DOHH2 (cell line): ENCODE results near the gene NETO1.

Source experiments
- EZH2phosphoT487 ChIP-seq: fragments of 200-600 bp; sonication (generic); IDR thresholded peaks from 2 replicates; pipeline ENCODE4 v1.6.1; 2017; ENCODE audit warnings: borderline replicate concordance, mild to moderate bottlenecking, antibody characterized with exemption, low read length, moderate library complexity, mixed read lengths
- TF ChIP-seq, protein P1 (sequence below): fragments of 200-600 bp; sonication (generic); IDR thresholded peaks from one replicate; pipeline ENCODE4 v1.5.1; 2014; ENCODE audit warnings: antibody characterized with exemption, mild to moderate bottlenecking, low read depth, low read length; ENCODE audit not compliant: poor library complexity, severe bottlenecking

DNA sequence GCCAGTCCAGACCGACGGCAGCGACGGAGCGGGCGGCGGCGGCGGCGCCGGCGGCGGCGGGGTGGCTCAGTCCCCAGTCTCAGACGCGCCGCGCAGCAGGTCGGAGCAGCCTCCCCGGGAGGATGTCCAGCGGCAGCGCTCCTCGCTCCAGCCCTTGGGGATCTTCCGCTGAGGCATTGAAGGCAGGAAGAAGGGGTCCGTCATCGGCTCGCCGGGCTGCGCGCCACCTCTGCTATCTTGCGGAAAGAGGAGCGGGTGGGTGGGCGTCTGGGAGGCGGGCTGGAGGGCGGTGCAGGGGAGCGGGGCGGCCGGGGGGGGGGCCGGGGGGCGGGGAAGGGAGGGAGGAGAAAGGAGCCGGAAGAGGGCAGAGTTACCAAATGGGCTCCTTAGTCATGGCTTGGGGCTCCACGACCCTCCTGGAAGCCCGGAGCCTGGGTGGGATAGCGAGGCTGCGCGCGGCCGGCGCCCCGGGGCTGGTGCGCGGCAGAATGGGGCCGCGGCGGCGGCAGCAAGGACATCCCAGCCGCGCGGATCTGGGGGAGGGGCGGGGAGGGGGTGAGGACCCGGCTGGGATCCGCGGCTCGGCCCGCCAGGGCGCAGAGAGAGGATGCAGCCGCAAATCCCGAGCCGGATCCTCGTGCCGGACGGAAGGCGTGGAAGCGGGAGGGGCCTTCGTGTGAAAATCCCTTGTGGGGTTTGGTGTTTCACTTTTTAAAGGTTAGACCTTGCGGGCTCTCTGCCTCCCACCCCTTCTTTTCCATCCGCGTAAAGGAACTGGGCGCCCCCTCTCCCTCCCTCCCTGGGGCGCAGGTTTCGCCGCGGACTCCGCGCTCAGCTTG, at the start of gene NETO1:
- TF ChIP-seq, protein P1, sequence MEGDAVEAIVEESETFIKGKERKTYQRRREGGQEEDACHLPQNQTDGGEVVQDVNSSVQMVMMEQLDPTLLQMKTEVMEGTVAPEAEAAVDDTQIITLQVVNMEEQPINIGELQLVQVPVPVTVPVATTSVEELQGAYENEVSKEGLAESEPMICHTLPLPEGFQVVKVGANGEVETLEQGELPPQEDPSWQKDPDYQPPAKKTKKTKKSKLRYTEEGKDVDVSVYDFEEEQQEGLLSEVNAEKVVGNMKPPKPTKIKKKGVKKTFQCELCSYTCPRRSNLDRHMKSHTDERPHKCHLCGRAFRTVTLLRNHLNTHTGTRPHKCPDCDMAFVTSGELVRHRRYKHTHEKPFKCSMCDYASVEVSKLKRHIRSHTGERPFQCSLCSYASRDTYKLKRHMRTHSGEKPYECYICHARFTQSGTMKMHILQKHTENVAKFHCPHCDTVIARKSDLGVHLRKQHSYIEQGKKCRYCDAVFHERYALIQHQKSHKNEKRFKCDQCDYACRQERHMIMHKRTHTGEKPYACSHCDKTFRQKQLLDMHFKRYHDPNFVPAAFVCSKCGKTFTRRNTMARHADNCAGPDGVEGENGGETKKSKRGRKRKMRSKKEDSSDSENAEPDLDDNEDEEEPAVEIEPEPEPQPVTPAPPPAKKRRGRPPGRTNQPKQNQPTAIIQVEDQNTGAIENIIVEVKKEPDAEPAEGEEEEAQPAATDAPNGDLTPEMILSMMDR = no peak
- TF ChIP-seq EZH2phosphoT487 = no peak
